Fibroblast of the aortic adventitia (primary cell): Measurements from ENCODE around the gene LEO1. TPM values are rescaled to one million over a fixed set of nuclear protein-coding genes. Genes with fewer than 3 reads are reported as not detected.

Experiments
- DNase-seq: peaks from one replicate; pipeline ENCODE4 v3.0.0-alpha.2; 2010; ENCODE audit warnings: low read depth
- H3K4me3 ChIP-seq: 2 replicates; pipeline ENCODE4 v1.5.1; 2011; ENCODE audit warnings: low read depth, mild to moderate bottlenecking, control low read depth, low read length, moderate library complexity
- total RNA-seq: library from RNA; depleted of rRNA; stranded (reverse); fragments of >200 nt; gene quantifications from 2 replicates; pipeline ENCODE4 v1.2.3, GENCODE V29; 2012; ENCODE audit warnings: low replicate concordance
- TF ChIP-seq, protein P1 (sequence below): IDR thresholded peaks from 2 replicates; pipeline ENCODE4 v1.5.1; 2011; ENCODE audit warnings: mild to moderate bottlenecking, low read length, control low read depth, inconsistent platforms; ENCODE audit not compliant: insufficient read depth

Gene LEO1
- total RNA-seq: 21.3 and 55.7 TPM in 2 replicates

DNA sequence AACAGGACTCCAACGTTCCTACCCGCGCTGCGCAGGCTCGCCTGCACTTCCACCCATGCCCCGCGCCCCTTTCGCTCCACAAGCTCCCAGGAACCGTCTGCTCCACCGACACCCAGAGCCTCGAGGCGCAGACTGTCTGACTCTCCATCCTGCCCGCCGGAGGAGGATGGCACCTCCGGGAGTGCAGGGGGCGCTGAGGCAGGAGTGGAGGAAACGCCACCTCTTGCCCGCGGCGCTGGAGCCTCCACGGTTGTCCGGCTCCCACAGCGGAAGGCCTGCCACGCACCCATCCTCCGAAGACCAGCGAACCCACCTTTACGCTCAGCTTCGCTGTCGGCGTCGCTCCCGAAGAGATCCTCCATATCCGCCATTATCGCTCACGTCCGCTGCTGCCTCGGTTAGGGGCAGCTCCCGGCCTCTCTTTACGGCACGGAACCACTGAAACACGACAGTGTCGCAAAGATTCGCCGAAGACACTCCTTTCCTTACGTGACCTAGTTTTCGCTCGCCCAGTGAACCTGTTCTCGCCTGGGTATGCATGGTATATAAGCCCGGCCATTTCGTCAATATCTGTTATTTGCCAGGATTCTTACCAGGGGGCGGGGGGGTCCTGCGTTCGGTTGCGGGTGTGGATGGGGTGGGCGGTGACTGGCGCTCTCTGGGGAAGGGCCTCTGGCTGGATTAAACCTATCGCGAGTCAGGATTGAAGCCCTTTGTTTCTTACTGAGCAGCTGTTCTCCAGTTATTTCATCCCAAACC, at the start of gene LEO1:
Gene LEO1, minus strand, starts transcription at position 404 of the 759 bp plus-strand sequence. Its CDS starts 33 bp downstream, at position 371.
- peak; percentile 99 for DNase-seq
- TF ChIP-seq, protein P1, sequence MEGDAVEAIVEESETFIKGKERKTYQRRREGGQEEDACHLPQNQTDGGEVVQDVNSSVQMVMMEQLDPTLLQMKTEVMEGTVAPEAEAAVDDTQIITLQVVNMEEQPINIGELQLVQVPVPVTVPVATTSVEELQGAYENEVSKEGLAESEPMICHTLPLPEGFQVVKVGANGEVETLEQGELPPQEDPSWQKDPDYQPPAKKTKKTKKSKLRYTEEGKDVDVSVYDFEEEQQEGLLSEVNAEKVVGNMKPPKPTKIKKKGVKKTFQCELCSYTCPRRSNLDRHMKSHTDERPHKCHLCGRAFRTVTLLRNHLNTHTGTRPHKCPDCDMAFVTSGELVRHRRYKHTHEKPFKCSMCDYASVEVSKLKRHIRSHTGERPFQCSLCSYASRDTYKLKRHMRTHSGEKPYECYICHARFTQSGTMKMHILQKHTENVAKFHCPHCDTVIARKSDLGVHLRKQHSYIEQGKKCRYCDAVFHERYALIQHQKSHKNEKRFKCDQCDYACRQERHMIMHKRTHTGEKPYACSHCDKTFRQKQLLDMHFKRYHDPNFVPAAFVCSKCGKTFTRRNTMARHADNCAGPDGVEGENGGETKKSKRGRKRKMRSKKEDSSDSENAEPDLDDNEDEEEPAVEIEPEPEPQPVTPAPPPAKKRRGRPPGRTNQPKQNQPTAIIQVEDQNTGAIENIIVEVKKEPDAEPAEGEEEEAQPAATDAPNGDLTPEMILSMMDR: peak; percentile 59
- peak within 1 kb of the TSS; percentile 92 for H3K4me3 ChIP-seq

DNA sequence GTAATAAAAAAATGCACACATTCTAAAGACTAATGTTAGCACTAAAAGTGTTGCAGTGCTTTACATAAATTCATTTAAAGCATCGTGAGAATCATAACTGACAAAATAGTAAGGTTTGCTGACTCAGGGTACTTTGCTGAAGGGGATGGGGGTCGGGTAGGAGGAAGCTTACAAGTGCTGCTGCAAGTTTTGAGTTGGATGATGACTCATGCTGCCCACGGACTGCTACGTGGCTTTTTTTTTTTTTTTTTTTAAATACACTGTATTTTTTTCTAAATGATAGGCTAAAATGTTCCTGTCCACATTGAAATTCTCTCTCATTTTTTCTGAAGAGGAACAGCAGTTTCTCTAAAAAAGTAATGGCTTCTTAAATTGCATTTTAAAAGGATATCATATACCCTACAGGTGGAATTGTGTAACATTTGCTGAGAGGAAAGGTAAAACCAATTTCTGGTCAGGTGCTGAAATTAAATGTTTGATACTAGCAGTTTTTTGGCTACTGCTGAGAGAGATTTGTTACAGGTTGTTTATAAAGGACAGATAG, 49.6 kb upstream of the LEO1 start:
- TF ChIP-seq, protein P1: no peak
- DNase-seq: peak; percentile 95

DNA sequence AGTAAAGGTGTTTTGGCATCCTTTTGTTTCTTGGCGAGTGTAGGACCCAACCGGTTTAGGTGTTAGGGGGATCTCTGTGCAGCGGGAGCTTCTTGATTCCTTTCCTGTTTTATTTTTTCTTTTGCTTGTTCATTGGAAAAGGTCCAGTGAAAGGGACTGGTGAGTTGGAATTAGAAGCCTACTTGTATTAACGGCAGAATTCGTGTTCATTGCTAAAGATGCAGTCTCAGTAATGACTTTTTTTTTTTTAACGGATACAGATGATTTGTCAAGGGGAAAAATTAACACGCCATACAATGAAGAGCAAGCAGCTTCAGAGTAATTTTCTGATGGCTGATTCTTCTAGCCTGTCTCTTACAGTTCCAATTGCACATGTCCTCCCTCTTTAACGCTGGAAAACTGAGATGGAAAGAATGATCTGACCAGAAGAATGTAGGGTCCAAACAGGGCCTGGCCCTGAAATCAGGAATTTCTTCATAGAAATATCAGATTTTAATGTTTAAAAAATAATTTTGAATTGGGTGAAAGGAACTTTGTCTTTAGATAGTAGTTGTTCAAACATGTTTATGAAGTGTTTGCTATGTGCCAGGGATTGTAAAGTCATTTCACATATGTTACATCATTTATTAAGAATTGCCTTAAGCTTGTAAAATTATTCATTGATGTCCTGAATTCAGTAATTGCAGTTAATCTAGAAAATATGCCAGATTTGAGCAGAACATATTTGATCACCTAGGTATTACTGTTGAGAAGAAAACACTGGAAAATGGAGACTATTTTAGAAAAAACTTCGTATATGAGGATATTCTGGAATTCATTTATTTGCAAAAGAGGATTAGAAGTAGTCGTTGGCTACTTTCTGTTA, 48.9 kb upstream of the LEO1 start:
- TF ChIP-seq, protein P1: no peak
- H3K4me3 ChIP-seq: peak overlapping the region; percentile 92
- peak; percentile 61 for DNase-seq

More for the DNA sequence above, 49.6 kb upstream of the LEO1 start:
- peak overlapping the region; percentile 92 for H3K4me3 ChIP-seq

DNA sequence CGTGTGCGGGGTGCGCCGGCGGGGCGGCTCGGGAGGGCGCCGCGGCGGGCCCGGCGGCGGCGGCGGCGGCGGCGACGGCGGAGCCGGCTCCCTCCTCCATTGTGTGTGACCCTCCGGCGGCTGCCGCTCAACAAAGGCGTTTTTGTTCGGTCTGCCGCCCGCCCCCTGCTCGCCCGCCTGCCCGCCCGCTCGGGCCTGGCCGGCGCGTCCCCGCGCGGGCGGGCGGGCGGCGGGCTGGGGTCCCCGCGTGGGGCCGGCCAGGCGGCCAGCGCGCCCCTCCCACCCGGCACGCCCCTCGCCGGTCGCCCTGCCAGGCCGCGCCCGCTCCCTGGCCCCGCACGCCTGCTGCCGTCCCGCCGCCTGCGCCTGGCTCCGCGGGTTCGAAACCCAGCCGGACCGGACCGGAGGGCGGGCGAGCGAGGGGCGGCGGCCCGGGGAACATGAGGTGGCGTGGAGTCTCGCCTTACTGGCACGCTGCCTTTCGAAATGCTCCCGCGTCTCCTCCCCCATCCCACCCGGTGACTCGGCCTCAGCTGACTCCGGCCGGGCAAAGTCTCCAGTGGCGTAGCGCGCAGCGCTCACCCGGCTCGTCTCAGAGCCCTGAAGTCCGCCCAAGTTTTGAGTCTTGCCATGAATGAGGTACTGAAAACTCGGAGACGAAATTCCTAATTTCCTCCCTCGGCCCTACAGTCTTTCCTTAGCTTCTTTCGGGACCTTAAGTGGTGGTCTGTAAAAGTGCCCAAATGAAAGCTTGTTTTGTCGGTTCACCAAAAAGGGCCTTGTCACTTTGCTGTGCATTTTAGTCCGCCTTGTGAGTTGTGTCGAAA, 48.0 kb upstream of the LEO1 start:
- TF ChIP-seq, protein P1: no peak
- peak; percentile 93 for DNase-seq
- H3K4me3 ChIP-seq: peak overlapping the region; percentile 92

DNA sequence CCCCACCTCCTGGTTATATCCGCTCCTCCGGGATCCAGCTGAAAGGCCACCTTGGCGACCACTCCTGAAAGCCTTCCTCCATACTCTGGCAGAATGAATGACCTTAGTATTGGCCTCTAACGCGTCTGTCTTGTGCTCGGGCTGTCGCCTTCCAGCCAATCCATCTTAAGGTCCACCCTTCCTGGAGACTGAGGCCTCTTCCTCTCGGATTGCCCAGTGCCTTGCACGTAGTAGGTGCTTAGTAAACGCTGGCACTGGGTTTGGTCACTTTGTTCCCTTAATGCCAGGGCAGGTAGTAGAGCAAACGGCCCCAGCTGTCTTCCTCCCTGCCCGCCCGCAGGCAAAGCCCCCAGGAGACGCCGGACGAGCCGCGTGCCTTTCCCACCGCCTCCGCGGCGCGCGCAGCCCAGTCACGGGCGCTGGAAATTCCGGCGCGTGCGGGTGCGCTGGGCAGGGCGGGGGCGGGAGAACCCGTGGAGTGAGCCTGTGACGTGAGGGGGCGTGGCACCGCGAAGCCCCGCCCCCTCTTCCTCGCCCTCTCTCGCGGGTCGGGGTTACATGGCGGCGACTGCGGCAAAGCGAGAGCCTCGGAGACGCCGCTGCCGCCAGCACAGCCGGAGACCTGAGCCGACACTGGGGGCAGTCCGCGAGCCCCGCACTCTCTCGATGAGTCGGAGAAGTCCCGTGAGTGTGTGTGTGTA, 47.3 kb upstream of the LEO1 start, which contains the start of gene MAPK6:
Gene MAPK6, plus strand, starts transcription at position 527 of the 701 bp plus-strand sequence. CDS start 27,242 bp downstream, outside the sequence.
- DNase-seq: peak; percentile 91
- peak within 1 kb of the TSS; percentile 92 for H3K4me3 ChIP-seq
- TF ChIP-seq, protein P1: no peak
